ENCODE data around the gene RELL2.

Gene RELL2

GRCh38 chr5:141680178-141680577 lies 43.4 kb downstream of the RELL2 start:
- DNase-seq (ENCODE audit: low spot score), result no peak

DNA sequence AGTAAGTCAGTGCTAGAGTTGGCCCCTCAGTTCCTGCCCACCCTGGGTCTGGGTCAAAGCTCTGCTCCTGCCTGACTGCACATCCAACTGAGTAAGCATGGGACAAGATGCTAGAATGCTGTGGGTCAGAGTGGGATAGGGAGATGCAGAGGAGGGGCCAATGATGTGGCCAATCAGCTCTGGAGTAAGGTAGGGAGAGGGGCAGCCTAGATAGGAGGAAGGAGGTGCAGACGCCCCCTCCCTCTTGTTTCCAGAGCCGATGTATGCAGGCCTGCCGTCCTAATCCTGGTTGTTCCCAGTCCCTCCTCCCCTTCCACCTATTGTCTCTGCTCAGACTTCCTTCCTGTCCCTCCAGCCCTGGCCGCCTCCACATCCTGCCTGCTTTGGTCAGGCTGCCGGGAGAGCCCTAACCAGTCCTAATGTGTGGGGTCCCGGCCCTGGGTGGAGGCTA lies 44.0 kb downstream of the RELL2 start:
- DNase-seq (ENCODE audit: low spot score), result no peak

GRCh38 chr5:141681295-141681694 lies 44.5 kb downstream of the RELL2 start:
- no peak for DNase-seq (ENCODE audit: low spot score)

GRCh38 chr5:141681695-141682641 lies 45.2 kb downstream of the RELL2 start, which contains the start of gene ARAP3:
Gene ARAP3, minus strand, starts transcription at chr5:141682230. Its CDS starts 1,744 bp downstream, at chr5:141680486.
- DNase-seq (ENCODE audit: low spot score), result peak; percentile 90

DNA sequence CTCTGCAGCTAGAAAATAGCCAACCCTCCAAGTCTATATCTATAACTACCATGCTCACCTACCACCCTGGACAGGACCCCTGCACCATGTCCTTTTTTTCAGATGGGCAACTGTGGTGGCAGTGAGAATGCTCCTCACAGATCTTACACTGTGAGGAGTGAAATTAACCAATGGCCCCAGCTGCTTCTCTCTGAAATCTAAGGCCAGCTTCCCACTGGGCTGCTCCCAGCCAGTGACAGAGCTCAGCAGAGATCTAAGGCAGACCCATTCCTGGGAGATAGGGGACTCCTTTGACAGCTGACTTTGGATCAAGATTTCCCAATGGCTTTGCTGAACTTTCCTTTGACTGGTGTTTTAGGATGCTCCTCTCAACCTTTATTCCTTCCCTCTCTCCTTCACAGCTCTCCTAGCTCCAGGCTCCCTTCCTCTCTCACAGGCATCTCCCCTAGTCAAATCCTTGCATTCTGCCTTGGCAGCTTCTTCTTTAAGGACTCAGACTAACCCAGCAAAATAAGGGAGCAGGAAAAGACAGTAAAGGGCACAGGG lies 46.9 kb downstream of the RELL2 start:
- no peak for DNase-seq (ENCODE audit: low spot score)

- no peak for DNase-seq (ENCODE audit: low spot score)
Measured at GRCh38 chr5:141685591-141685990, 48.8 kb downstream of the RELL2 start.

DNA sequence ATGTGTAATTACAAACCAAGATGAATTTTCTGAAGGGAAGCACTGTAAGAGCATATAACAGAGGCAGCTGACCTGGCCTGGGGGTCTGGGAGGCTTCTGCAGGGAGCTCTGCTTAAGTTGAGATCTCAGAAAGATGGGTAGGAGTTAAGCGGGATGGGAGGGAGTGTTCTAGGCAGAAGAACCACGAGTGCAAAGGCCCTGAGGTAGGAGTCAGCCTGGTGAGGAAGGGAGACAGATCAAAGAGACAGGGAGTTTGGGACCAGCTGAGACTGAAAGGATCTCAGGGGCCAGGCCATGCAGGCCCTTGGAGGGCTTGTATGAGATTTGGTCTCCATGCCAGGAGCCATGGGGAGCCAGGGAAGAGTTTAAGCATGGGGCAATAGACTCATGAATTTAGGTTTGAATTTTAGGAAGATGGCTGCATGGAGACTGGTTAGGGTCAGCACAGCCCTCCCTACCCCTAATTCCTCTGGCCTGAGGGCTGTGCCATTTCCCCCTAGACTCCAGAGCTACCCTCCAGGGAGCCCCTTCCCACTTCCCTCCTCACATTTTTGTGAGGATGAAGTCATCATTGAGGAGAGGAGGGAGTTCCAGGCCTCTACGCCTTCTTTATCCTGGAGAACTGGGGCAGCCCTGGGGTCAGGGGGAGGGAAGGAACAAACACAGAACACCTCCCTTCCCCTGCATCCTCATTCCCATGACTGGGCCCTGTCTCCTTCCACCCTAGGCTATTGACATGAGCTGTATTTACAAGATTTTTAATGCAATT lies 50.0 kb downstream of the RELL2 start:
- no peak for DNase-seq (ENCODE audit: low spot score)
